HCT116 (cell line): ENCODE data around the gene THADA. TPM values are rescaled to one million over a fixed set of nuclear protein-coding genes. Genes with fewer than 3 reads are reported as not detected.

ENCODE experiments used
- ATAC-seq: fragments of 200-7000 bp; cut with Tn5 transposase; 2 replicates; pipeline ENCODE4 v1.9.1; 2020; ENCODE audit warnings: mild to moderate bottlenecking, moderate library complexity
- BruUV-seq: library from RNA; stranded (reverse); fragments of 400-500 nt; replicated peaks from 2 replicates; lab custom pipeline; 2021; lab: Mats Ljungman, UMichigan
- CTCF ChIA-PET: fragments of 300-600 bp; sonication (Branson Sonifier 250); formaldehyde crosslinking; loops from one replicate; lab custom pipeline; 2021; ENCODE audit warnings: antibody characterized with exemption; lab: Charles Lee
- POLR2A ChIA-PET: fragments of 300-600, 350-600 bp; sonication (Branson Sonifier 250); formaldehyde crosslinking; loops from one replicate; lab custom pipeline; 2021; ENCODE audit warnings: antibody characterized with exemption; lab: Charles Lee
- RAD21 ChIA-PET, 2 experiments: fragments of 300-600 bp; sonication (Branson Sonifier 250); formaldehyde crosslinking; loops; one replicate each; lab custom pipeline; 2023; ENCODE audit warnings: low total read pairs in 2 of 2; ENCODE audit not compliant: uncharacterized antibody in 2 of 2, unreplicated experiment in 2 of 2, low non-redundant PET in 1 of 2; lab: Charles Lee
- DNase-seq: peaks from one replicate; pipeline ENCODE4 v3.0.0-alpha.2; 2010; ENCODE audit warnings: low read depth, low spot score
- H2AFZ ChIP-seq: fragments of 200-600 bp; shearing (Covaris generic), sonication (generic); 2 replicates; pipeline ENCODE4 v1.6.1; 2017; ENCODE audit warnings: low read depth, mixed run types, mixed read lengths, antibody characterized with exemption, low read length; ENCODE audit not compliant: poor library complexity, severe bottlenecking
- H3K27ac ChIP-seq: 2 replicates; pipeline ENCODE4 v1.5.1; 2012; ENCODE audit warnings: low read depth, low read length
- H3K27me3 ChIP-seq: fragments of 200-600 bp; sonication (generic); 2 replicates; pipeline ENCODE4 v1.6.1; 2016; ENCODE audit warnings: mixed run types, low read length, mixed read lengths; ENCODE audit not compliant: insufficient read depth
- H3K36me3 ChIP-seq, 2 experiments: fragments of 200-500 bp in 1 of 2; fragments of 200-600 bp in 1 of 2; sonication (Bioruptor generic) in 1 of 2; sonication (generic) in 1 of 2; 2 replicates each; pipeline versions ENCODE4 v1.5.1 to v1.6.1; 2014 to 2016; ENCODE audit warnings: low read length in 2 of 2, inconsistent platforms in 1 of 2, mixed read lengths in 1 of 2, mixed run types in 1 of 2; ENCODE audit not compliant: insufficient read depth in 2 of 2, control insufficient read depth in 1 of 2
- H3K4me1 ChIP-seq, 2 experiments: fragments of 200-600 bp in 1 of 2; sonication (generic) in 1 of 2; 2 replicates each; pipeline versions ENCODE4 v1.5.1 to v1.6.1; 2012 to 2017; ENCODE audit warnings: low read length in 2 of 2, inconsistent platforms in 1 of 2, mild to moderate bottlenecking in 1 of 2, mixed read lengths in 1 of 2, mixed run types in 1 of 2, moderate library complexity in 1 of 2; ENCODE audit not compliant: insufficient read depth in 2 of 2, control insufficient read depth in 1 of 2
- H3K4me2 ChIP-seq: fragments of 200-600 bp; sonication (generic); 2 replicates; pipeline ENCODE4 v1.6.1; 2017; ENCODE audit warnings: mixed run types, low read length, mixed read lengths
- H3K4me3 ChIP-seq, 2 experiments: fragments of 200-600 bp in 1 of 2; sonication (generic) in 1 of 2; replicated peaks in 1 of 2; 2 replicates each; pipeline ENCODE4 v1.5.1; 2011 to 2016; ENCODE audit warnings: low read length in 2 of 2, control low read depth in 1 of 2, low read depth in 1 of 2, mild to moderate bottlenecking in 1 of 2, mixed read lengths in 1 of 2, mixed run types in 1 of 2
- H3K79me2 ChIP-seq: fragments of 200-600 bp; sonication (generic); 2 replicates; pipeline ENCODE4 v1.6.1; 2017; ENCODE audit warnings: mild to moderate bottlenecking, mixed run types, low read length, moderate library complexity, mixed read lengths; ENCODE audit not compliant: insufficient read depth
- H3K9ac ChIP-seq: fragments of 200-600 bp; sonication (generic); 2 replicates; pipeline ENCODE4 v1.6.1; 2016; ENCODE audit warnings: low read length, mixed read lengths
- H3K9me2 ChIP-seq: fragments of 200-600 bp; sonication (generic), shearing (Covaris generic); 2 replicates; pipeline ENCODE4 v1.6.1; 2017; ENCODE audit warnings: mixed run types, mild to moderate bottlenecking, moderate library complexity; ENCODE audit not compliant: insufficient read depth
- H3K9me3 ChIP-seq, 2 experiments: fragments of 200-500 bp in 1 of 2; fragments of 200-600 bp in 1 of 2; sonication (Bioruptor generic) in 1 of 2; sonication (generic) in 1 of 2; 2 replicates each; pipeline ENCODE4 v1.6.1; 2014 to 2017; ENCODE audit warnings: low read length in 2 of 2, mixed read lengths in 2 of 2, inconsistent platforms in 1 of 2, low read depth in 1 of 2, mild to moderate bottlenecking in 1 of 2, mixed run types in 1 of 2, moderate library complexity in 1 of 2; ENCODE audit not compliant: control insufficient read depth in 1 of 2, insufficient read depth in 1 of 2
- H4K20me1 ChIP-seq: fragments of 200-600 bp; sonication (generic), shearing (Covaris generic); 2 replicates; pipeline ENCODE4 v1.6.1; 2017; ENCODE audit warnings: mixed run types, mild to moderate bottlenecking, moderate library complexity; ENCODE audit not compliant: insufficient read depth
- ELF1 ChIP-seq: IDR thresholded peaks from 2 replicates; pipeline ENCODE4 v1.6.1; 2012; ENCODE audit warnings: low read depth, borderline replicate concordance
- EZH2 ChIP-seq: fragments of 200-600 bp; sonication (generic); IDR thresholded peaks from 2 replicates; pipeline ENCODE4 v1.6.1; 2017; ENCODE audit warnings: antibody characterized with exemption, mixed run types
- FOSL1 ChIP-seq: IDR thresholded peaks from 2 replicates; pipeline ENCODE4 v1.6.1; 2012; ENCODE audit warnings: low read depth
- SRF ChIP-seq: IDR thresholded peaks from 2 replicates; pipeline ENCODE4 v1.6.1; 2012; ENCODE audit warnings: low read depth
- ZNF274 ChIP-seq: fragments of 200-500 bp; sonication (Bioruptor generic); IDR thresholded peaks from 2 replicates; pipeline ENCODE4 v1.6.1; 2014; ENCODE audit warnings: mild to moderate bottlenecking, low read depth, low read length, inconsistent platforms
- intact Hi-C: fragments of 100-400 bp; cut with micrococcal nuclease; formaldehyde crosslinking; loops from 2 replicates; pipeline ENCODE4 v1.10.0; 2022
- total RNA-seq: library from RNA; stranded (reverse); gene quantifications from one replicate; pipeline ENCODE4 v1.2.1, GENCODE V29; 2021; ENCODE audit not compliant: unreplicated experiment
- TF ChIP-seq, protein P1 (sequence below): IDR thresholded peaks from 2 replicates; pipeline ENCODE4 v1.6.1; 2012; ENCODE audit warnings: low read depth
- TF ChIP-seq, protein P2 (sequence below): IDR thresholded peaks from 2 replicates; pipeline ENCODE4 v1.6.1; 2012
- TF ChIP-seq, protein P3 (sequence below): IDR thresholded peaks from 2 replicates; pipeline ENCODE4 v1.6.1; 2012
- TF ChIP-seq, protein P4 (sequence below), 3 experiments: fragments of 200-600 bp in 1 of 3; sonication (generic) in 1 of 3; IDR thresholded peaks in 2 of 3; conservative IDR thresholded peaks in 1 of 3; 2 replicates each; pipeline ENCODE4 v1.5.1; 2012 to 2017; ENCODE audit warnings: low read depth in 2 of 3, low read length in 2 of 3, antibody characterized with exemption in 1 of 3, borderline replicate concordance in 1 of 3, control low read depth in 1 of 3, mild to moderate bottlenecking in 1 of 3, mixed read lengths in 1 of 3, mixed run types in 1 of 3, moderate library complexity in 1 of 3; ENCODE audit not compliant: insufficient read depth in 1 of 3

Gene THADA
- total RNA-seq, 1 experiment from 2014 or later: 30.7 TPM

GRCh38 chr2:43453179-43454170, 142.4 kb downstream of the THADA start:
- H3K4me1 ChIP-seq: peaks cover 40 to 50% of the 10 kb centered on the region in 2 experiments
- no peak overlapping the region for H3K4me2 ChIP-seq
- ChIA-PET CTCF (no interaction called here), POLR2A (no interaction called here), RAD21 (no interaction called here)
- H4K20me1 ChIP-seq: no peaks in the 10 kb centered on the region
- intact Hi-C loops: loop anchor here (10.0 kb wide), 1 partner anchor 159 kb away; no protein-coding TSS in a partner anchor
- BruUV-seq: no TSS peak
- no peaks in the 10 kb centered on the region for H3K9me2 ChIP-seq
- no peaks in the 10 kb centered on the region for H3K79me2 ChIP-seq
- H3K27me3 ChIP-seq: no peaks in the 10 kb centered on the region
- no peak overlapping the region for H3K9ac ChIP-seq
- no peak for DNase-seq
- ATAC-seq: no peak
- no peaks in the 10 kb centered on the region for H3K9me3 ChIP-seq
- no peak overlapping the region for H3K27ac ChIP-seq
- no peak for TF ChIP-seq ELF1
- TF ChIP-seq, all 23 proteins: peak for 0
- Histone ChIP-seq H3K36me3 (no peaks in the 10 kb centered on the region), H3K4me3 (no peak overlapping the region), H2AFZ (no peak overlapping the region)

- BruUV-seq: no TSS peak
- no peak overlapping the region for H3K4me2 ChIP-seq
- TF ChIP-seq, protein P1, sequence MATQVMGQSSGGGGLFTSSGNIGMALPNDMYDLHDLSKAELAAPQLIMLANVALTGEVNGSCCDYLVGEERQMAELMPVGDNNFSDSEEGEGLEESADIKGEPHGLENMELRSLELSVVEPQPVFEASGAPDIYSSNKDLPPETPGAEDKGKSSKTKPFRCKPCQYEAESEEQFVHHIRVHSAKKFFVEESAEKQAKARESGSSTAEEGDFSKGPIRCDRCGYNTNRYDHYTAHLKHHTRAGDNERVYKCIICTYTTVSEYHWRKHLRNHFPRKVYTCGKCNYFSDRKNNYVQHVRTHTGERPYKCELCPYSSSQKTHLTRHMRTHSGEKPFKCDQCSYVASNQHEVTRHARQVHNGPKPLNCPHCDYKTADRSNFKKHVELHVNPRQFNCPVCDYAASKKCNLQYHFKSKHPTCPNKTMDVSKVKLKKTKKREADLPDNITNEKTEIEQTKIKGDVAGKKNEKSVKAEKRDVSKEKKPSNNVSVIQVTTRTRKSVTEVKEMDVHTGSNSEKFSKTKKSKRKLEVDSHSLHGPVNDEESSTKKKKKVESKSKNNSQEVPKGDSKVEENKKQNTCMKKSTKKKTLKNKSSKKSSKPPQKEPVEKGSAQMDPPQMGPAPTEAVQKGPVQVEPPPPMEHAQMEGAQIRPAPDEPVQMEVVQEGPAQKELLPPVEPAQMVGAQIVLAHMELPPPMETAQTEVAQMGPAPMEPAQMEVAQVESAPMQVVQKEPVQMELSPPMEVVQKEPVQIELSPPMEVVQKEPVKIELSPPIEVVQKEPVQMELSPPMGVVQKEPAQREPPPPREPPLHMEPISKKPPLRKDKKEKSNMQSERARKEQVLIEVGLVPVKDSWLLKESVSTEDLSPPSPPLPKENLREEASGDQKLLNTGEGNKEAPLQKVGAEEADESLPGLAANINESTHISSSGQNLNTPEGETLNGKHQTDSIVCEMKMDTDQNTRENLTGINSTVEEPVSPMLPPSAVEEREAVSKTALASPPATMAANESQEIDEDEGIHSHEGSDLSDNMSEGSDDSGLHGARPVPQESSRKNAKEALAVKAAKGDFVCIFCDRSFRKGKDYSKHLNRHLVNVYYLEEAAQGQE: no peak
- no peak for TF ChIP-seq FOSL1
- TF ChIP-seq, protein P2, sequence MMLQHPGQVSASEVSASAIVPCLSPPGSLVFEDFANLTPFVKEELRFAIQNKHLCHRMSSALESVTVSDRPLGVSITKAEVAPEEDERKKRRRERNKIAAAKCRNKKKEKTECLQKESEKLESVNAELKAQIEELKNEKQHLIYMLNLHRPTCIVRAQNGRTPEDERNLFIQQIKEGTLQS: no peak
- no peak for TF ChIP-seq SRF
- no peak for TF ChIP-seq EZH2
- TF ChIP-seq, protein P3, sequence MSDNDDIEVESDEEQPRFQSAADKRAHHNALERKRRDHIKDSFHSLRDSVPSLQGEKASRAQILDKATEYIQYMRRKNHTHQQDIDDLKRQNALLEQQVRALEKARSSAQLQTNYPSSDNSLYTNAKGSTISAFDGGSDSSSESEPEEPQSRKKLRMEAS: no peak
- TF ChIP-seq, protein P4, sequence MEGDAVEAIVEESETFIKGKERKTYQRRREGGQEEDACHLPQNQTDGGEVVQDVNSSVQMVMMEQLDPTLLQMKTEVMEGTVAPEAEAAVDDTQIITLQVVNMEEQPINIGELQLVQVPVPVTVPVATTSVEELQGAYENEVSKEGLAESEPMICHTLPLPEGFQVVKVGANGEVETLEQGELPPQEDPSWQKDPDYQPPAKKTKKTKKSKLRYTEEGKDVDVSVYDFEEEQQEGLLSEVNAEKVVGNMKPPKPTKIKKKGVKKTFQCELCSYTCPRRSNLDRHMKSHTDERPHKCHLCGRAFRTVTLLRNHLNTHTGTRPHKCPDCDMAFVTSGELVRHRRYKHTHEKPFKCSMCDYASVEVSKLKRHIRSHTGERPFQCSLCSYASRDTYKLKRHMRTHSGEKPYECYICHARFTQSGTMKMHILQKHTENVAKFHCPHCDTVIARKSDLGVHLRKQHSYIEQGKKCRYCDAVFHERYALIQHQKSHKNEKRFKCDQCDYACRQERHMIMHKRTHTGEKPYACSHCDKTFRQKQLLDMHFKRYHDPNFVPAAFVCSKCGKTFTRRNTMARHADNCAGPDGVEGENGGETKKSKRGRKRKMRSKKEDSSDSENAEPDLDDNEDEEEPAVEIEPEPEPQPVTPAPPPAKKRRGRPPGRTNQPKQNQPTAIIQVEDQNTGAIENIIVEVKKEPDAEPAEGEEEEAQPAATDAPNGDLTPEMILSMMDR (IDR thresholded peaks at IDR 0.05 in 2 of 3, conservative IDR thresholded peaks at IDR 0.05 in 1 of 3; ENCODE audit: borderline replicate concordance in 1 of 3, insufficient read depth in 1 of 3, low read depth in 2 of 3, low read length in 2 of 3): no peak
- TF ChIP-seq ZNF274: no peak
These were observed 143.5 kb downstream of the THADA start for GRCh38 chr2:43452318-43452731.

More at GRCh38 chr2:43452318-43452731, 143.5 kb downstream of the THADA start:
- ATAC-seq (no peak), DNase-seq (no peak)
- Histone ChIP-seq H3K4me3 (no peak overlapping the region), H3K9me2 (no peaks in the 10 kb centered on the region), H2AFZ (no peak overlapping the region), H3K27me3 (no peaks in the 10 kb centered on the region), H3K79me2 (no peaks in the 10 kb centered on the region), H3K27ac (peak overlapping the region; percentile 2; the same call in 1 of the 2 replicates), H3K9me3 (no peaks in the 10 kb centered on the region), H3K4me1 (peaks cover 28 to 44% of the 10 kb centered on the region in 2 experiments), H4K20me1 (no peaks in the 10 kb centered on the region), H3K36me3 (no peaks in the 10 kb centered on the region), H3K9ac (no peak overlapping the region)
- ChIA-PET CTCF (no interaction called here), POLR2A (no interaction called here), RAD21 (no interaction called here)
- intact Hi-C loops: loop anchor here (10.0 kb wide), 1 partner anchor 158 kb away; no protein-coding TSS in a partner anchor
